ENCODE measurements around the gene MYORG.

The MYORG gene

GRCh38 chr9:34384368-34385165 is 7.9 kb upstream of the MYORG start:
- no peak for DNase-seq (ENCODE audit: low read depth in 3 of 3)

DNA sequence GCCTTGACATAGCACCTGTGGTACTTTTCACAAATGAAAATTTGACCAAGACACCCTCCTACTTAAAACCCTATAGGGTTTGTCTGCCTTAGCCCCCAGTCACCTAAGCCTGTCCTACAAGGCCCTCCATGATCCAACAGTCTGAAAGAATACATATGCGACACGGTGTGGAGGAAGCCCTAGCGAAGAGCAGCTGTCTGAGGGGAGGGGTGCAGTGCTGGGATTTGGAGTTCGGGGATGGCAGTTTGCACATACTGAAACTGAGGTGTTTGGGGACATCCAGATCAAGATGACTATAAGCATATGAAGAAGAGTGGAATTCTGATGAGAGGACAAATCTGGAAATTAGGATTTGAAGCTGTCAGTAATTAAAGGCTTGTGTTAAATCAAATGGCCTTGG is 7.2 kb upstream of the MYORG start:
- no peak for DNase-seq (ENCODE audit: low read depth in 3 of 3)

DNA sequence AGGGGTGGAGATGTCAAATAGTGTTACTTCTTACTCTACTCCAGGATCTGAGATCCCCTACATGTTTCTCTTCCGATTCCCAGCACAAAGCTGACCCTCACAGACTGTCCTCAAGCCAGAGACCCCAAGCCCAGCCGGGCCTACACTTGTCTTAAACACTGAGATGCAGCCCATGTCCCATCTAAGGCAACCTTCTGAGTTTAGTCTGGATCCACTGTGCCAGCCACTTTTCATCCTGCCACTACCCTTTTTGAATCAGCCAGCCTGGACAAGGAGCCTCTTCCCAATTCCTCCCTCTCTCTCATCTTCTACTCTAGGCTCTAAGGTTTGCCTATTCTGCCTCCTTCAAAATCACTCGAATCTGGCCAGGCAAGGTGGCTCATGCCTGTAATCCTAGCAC is 6.2 kb upstream of the MYORG start:
- no peak for DNase-seq (ENCODE audit: low read depth in 3 of 3)

GRCh38 chr9:34382054-34382453 is 5.4 kb upstream of the MYORG start:
- DNase-seq (ENCODE audit: low read depth in 3 of 3), result no peak

GRCh38 chr9:34381323-34381722 is 4.6 kb upstream of the MYORG start:
- DNase-seq (ENCODE audit: low read depth in 3 of 3), result no peak

DNA sequence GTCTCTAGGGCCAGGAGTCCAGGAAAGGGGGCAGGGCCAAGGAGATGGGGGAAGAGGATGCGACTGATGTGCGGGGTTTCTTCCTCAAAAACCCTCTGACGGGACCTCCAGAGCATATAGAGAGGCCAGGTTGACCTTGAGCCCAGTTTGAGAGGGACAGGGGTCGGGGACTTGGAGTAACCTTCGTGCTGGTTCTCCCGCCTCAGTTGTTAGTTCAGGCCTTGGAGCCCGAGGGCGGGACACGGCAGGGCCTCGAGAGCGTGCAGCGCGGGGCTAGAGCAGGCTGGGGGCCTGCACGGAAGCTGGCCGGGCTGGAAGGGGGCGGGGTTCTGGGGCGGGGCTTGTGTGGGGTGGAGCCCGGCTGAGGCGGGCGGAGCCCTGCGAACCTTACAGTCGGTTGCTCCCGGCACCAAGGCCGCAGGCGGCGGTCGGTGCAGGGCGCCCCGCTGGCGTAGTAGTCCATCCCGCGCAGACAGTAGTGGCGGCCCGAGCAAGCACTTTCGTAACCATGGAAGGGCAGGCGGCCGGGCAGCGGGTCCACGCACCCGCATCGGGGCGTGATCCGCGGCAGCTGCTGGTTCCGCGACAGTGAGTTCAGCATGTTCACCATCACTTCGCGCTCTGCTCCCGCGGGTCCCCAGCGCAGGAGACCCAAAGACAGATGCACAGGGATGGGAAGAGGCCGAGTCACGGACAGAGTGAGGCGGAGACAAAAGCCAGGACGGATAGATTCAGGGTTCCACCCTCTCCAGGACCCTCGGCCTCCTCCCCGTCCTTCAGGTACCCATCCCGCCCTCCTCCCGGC is 4.0 kb upstream of the MYORG start:
- peak; percentile 50 to 75 (median 57) for DNase-seq (ENCODE audit: low read depth in 3 of 3)

DNA sequence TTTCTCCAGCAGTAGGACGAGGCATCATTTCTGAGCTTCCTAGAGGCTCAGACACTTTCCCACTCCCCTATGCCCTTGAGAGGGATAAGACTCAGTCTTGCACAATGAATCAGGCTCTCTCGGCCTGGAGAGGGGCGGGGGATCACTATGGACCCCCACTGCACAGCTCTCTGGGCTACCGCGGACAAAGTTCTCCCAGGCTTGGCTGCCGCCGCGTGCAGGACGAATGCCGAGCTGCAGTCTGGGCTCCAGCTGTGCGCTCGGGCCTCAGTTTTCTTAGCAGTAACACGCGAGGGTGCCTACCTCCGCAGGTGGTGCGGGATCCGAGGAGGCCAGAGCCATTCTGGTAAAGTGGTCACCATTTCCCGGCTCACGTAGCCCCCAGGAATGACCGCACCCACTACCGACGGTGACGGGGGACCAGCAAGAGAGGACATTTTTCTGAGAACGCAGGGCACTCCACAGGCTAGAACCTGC is 3.4 kb upstream of the MYORG start:
- DNase-seq (ENCODE audit: low read depth in 3 of 3), result no peak

DNA sequence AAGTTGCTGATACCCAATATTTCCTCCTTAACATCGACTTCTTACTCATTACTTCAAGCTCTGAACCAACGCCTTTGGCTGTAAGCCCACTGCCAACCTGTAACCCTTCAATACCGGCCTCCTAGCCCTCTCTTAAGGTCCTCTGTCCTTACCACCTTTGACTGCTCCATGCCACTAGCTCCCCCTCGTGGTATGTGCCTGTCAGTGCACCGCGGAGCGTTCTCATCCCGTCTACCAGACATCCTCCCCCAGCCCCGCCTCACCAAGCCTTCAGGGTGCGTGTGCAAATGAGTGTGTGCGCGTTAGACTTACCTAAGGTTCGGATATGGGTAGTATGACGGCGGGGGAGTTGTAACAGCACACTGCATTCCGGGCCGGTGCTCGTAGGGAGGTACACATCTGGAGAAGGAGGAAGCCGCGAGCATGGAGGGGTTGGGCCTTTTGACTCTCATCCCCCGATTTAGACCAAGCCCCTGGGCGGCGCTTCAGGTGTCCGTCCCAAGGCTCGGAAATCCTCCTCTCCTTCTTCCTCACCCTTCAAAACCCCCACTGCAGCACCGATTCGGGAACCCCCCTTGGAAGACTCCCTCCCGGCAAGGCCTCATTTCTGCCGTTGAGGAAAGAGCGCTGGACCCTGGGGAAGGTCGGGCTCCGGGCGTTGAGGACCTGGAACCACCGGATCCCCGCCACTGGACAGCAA is 2.8 kb upstream of the MYORG start:
- DNase-seq (ENCODE audit: low read depth in 3 of 3), result peak; percentile 82 to 87 (median 83)

- DNase-seq (ENCODE audit: low read depth in 3 of 3), result no peak
Measured at GRCh38 chr9:34378376-34379060, 1.8 kb upstream of the MYORG start.

GRCh38 chr9:34377404-34377746 is 677 bp upstream of the MYORG start:
- DNase-seq (ENCODE audit: low read depth in 3 of 3), result no peak

DNA sequence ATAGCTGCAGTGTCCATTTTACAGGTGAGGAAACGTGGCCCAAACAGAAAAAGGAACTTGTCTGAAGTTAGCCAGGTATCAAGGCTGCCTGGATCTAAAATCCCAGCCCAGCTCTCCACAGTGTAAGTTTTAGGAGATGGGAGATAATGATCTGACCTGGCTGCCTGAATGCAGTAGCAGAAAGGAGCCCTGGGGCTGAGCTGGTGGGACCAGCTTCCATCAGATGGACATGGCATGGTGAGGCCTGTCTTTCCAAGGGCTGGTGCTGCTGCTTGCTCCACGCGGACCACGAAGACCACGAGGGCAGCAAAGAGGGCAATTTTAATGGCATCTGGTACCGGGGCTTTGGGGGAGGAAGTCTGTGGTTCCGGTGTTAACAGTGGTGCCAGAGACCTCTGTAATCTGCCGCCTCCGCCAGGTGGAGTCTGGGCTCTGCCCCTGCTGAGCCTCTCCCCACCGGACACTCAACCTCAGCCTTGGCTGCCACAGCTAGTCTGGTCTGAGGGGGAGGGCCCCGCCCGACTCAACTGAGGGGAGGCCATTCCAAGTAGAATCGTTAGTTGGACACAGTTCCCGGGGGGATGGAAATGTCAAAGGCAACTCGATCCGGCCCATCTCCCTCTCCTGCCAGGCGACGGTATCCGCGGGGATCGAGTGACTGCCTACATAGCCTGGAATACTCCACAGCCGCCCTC is 650 bp downstream of the MYORG start:
- peak in 1 of 3 donors; percentile 27 for DNase-seq (ENCODE audit: low read depth in 3 of 3)

DNA sequence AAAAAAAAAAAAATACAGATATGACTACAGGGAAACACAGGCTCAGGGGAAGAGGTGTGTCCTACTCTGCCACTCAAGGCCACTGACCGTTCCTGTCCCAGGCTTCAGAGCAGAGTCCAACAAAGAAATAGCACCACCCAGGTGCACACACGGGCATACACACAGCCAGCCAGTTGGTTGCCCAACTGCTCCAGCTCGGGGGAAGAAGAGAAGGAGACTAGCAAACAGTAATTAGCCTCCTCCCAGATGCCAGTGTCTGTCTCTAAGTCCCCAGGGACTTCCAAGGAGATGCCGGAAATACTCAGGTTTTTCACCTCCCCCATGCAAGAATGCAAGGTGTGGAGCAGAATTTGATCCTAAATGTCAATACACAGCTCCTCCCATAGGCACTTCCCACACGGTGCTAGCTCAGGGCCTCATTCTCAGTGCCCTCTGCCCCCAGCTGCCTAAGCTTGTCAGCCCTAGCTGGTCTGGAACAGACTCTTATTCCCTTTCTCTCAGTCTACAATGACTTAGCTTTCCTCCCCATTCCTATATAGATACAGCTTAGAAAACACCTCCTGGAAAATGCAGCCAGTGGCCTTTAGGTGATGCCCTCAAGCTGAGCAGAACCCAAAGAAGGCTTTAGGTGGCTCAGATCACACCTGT is 1.7 kb downstream of the MYORG start:
- DNase-seq (ENCODE audit: low read depth in 3 of 3), result no peak

- no peak for DNase-seq (ENCODE audit: low read depth in 3 of 3)
Measured at GRCh38 chr9:34374339-34374738, 2.4 kb downstream of the MYORG start.

- DNase-seq (ENCODE audit: low read depth in 3 of 3), result no peak
Measured at GRCh38 chr9:34373749-34374148, 2.9 kb downstream of the MYORG start.

- DNase-seq (ENCODE audit: low read depth in 3 of 3), result no peak
Measured at GRCh38 chr9:34372467-34373011, 4.2 kb downstream of the MYORG start.

DNA sequence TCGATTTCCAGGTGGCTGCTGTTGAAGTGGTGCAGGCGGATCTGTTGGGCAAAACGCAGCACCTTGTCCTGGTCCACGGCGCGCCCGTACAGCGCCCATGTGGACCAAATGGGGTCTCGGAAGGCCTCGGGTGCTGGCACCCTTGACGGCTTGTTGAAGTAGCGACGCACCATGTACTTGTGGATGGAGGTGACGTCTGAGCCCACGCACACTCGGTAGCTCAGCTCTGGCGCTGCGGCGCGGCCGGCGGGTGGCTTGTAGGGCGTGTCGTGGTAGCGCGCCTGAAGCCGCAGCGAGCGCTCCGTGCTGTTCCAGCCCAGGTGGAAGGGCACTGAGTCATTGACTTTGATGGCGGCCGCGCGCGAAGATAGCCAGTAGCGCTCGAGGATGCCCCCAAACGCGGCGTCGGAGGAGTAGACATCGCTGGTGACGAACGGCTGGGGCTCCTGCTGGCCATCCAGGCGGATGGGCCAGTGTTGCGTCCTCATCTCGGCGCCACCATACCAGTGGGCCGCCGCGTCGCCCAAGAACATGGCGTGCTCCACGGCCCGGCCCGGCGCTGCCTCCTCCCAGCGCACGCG is 4.7 kb downstream of the MYORG start:
- DNase-seq (ENCODE audit: low read depth in 3 of 3), result no peak

- DNase-seq (ENCODE audit: low read depth in 3 of 3), result no peak
Measured at GRCh38 chr9:34370970-34371880, 5.5 kb downstream of the MYORG start.

DNA sequence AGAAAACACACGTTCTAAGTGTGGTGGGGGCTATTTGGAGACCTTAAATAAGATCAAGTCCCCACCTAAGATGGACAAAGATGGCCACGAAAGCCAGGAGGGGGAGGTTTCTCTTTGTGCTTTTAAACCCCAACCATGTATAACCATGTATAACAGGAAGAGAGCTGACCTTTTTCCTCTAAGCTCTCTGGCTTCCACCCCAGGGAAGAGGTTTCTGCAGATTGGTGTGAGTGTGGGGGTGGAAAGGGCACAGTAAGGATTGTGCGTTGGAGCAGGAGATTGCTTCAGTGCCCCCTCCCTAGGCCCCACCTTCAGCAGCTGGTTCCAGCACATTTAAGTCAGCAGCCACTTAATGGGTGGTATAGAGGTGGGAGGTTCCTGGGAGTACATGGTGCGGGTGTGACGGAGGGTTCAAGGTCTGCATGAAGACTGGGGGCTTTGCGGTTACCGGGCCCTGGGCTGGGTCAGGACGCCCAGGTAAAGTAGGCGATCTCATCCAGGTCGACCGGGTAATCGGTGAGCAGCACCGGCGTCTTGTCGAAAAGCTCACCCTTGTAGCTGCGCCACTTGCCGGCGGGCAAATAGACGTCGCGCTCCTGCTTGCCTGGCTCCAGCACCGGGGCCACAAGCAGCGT is 6.2 kb downstream of the MYORG start:
- no peak for DNase-seq (ENCODE audit: low read depth in 3 of 3)

DNA sequence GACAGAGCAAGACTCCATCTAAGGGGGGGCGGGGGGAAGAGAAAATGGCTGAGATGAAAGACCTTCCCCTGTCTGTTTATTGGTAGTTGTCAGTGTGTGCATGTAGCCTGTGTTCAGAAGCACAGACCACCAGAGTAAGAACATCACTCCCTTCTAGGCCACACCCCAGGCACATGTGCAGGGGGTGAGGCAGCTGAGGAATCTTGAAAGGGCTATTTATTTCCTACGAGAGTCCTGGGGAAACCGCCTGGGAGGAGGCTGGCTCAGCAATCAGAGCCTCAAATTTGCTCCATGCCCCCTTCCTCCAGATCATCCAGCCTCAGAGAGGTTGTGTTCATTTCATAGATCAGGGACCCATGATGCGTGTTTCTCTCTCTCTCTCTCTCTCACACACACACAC is 7.1 kb downstream of the MYORG start:
- DNase-seq (ENCODE audit: low read depth in 3 of 3), result no peak
